ENCODE results near the gene TMEM200A. TPM values are rescaled to one million over a fixed set of nuclear protein-coding genes. Genes with fewer than 3 reads are reported as not detected.

TMEM200A gene
- total RNA-seq, result under 0.01 and 0.07 TPM in 2 replicates

GRCh38 chr6:130365166-130366106, at the start of gene TMEM200A:
Gene TMEM200A, plus strand, starts transcription at chr6:130366017. Its CDS starts 74,406 bp downstream, at chr6:130440423.

Other genes starting within 250 kb of the TMEM200A start
- not detected in 2 replicates for gene SAMD3, start 143.1 kb upstream of the TMEM200A start, total RNA-seq